GM21367 (cell line): ENCODE data around the gene MEGF6.

ENCODE experiments used
- ATAC-seq: cut with Tn5 transposase; IDR thresholded peaks from one replicate; pipeline ENCODE4 v1.9.1; 2021; ENCODE audit not compliant: unreplicated experiment

Gene MEGF6

DNA sequence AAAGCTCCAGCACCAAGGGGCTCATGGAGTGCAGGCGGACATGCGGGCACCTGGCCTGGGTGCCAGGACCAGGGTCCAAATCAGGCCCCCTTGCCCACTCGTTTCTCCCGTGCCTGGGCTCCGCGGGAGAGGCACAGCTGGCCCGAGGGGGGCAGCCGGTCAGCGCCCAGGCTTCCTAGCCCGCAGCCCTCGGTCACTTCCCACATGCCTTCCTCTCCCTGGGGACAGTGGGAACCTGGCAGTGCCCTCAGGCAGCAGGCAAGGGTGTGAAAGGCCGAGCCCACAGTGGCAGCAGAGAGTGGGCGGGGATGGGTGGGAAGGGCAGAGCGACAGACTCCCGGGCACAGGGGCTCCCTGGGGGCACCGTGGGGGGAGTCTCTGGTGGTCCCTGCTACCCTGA, 69.8 kb downstream of the MEGF6 start:
- no peak for ATAC-seq

DNA sequence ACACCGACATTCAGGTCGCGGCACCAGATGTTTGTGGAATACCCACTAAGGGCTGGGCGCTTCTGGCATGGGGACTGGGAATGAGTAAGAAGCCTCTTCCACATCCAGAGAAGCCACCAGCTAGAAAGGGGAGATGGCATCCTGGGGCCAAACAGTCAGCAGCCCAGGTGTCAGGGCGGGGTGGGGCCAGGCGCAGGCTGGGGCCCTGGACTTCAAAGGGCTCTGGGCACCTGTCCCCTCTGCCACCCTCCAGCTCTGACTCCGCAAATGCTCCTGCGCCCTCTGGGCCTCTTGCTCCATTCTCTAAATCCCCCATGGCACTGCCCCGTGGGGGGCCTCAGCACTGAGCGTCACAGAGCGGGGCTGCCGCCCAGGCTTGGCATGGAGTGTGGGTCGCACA, 70.4 kb downstream of the MEGF6 start:
- no peak for ATAC-seq

DNA sequence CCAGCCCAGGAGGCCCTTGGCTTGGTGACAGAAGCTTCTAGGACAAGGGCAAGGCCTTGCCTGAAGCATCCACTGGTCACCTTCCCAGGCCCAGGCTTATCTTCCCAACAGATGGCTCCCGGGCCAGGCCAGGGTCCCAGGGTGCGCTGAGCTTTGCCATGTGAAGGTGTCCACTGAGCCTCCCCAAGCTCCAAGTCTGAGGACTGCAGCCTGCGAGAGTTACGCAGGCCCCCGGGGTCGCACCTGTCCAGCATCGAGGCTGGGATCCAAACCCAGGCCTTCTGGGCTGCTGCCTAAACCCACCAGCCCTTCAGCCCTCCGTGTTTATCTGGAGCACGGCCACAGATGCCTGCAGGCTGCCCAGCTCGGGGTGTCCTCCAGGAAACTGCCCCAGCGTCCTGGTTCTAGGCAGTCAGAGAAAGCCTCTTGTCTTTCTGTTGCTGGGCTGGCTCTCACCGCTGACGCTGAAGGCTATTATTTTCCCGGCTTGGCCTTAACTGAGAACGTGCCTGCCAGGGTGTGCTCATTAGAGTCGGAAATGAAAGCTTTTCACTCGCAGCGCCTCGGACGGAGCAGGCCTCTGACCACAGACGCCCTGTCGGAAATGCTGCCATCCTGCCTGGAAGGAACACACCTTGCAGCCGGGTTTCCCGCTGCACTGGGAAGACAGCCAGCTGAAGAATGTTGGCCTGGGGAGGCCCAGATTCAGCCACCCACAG, 71.4 kb downstream of the MEGF6 start:
- no peak for ATAC-seq

DNA sequence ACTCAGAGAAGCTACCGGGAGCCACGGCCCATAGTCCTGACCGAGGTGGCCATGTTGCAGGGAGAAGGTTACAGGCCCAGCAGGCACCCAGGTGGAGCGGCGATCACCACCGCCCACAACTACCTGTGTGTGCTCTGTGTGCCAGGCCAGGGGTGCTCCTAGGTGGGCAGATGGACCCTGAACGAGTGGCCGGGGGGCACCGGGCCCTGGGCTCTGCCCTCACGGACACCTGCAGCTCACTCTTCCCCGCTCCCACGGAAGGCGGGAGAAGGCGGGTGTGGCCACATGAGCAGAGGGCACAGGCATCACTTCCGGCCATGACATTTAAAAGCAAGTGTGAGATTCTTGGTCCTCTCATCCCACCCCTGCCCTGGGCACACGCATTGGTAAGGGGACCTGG, 73.9 kb downstream of the MEGF6 start:
- no peak for ATAC-seq

GRCh38 chr1:3536420-3537195, 74.7 kb downstream of the MEGF6 start:
- ATAC-seq = no peak

GRCh38 chr1:3535732-3536131, 75.6 kb downstream of the MEGF6 start:
- no peak for ATAC-seq

DNA sequence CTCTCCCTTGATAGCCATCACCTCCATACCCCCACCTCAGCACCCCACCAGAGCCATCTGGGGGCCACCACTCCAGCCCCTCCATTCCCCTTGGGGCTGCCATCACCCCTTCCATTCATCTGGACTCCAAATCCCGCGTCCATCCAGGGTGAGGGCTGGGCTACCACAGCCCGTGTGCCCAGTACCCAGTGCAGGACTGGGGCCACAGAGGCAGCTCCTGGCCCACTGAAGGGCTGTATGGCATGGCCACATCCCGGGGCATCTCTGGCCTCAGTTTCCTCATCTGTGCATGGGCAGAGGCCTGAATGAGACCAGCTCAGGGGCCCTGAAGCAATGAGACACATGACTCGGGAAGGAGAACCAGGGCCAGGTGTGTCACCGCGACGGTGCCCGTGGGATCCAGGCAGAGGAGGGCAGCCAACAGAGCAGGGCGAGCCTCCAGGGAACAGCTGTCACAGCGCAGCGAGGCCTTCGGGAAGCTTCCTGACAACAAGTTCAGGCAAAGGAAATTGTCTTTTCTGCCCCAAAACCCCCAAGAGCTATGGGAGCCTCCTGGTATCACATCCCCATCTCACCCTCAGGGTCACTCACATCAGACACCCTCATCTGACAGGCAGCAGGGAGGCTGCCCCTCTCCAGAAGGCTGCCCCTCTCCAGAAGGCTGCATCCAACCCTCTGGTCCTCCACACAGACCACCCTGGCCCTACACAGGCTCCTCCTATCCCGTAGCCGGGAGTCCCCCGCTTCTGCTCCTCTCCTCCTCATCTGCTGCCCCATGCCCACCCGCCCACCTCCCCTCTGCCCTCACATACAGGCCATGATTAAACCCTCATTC, 76.3 kb downstream of the MEGF6 start:
- no peak for ATAC-seq

GRCh38 chr1:3533067-3534048, 78.0 kb downstream of the MEGF6 start:
- ATAC-seq = no peak

GRCh38 chr1:3531928-3532327, 79.4 kb downstream of the MEGF6 start:
- ATAC-seq = no peak

GRCh38 chr1:3530926-3531818, 80.1 kb downstream of the MEGF6 start:
- no peak for ATAC-seq

DNA sequence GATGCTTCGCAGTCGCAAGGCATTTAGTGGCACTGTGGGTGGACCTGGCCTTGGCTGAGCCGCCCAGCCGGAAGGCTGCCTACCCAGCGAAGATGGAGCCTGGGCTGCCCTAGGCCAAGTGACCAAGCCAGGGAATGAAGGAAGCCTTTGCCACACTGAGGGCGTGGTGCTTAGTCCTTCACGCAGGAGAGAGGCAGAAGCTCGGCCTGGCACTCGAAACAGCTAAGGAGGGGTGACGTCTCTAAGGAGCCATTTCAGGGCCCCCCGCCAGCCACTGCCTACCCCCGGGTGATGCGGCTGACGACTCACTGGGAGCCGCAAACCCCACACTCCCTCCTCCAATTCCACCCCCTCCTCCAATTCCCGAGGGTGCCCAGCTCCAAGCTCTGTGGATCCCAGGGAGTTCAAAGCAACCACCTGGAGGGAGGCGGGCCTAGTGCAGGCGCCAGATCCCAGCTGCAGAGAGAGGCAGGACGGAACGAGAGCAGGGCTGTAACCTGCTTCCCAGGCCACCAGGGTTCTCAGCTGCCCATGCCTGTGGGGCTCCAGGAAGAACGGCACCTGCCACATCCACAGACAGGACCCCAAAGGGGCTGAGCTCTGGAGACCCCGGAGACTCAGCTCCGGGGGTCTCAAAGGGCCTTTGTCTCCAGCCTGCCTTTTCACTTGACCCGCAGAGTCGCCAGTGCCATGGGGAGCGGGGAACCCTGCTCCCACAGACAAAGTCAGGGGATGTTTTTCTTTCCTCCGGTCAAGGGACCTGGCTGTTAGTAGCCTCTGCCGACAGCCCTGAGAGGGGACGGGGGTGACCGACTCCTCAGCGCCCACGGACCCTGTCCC, 81.0 kb downstream of the MEGF6 start:
- ATAC-seq = no peak

DNA sequence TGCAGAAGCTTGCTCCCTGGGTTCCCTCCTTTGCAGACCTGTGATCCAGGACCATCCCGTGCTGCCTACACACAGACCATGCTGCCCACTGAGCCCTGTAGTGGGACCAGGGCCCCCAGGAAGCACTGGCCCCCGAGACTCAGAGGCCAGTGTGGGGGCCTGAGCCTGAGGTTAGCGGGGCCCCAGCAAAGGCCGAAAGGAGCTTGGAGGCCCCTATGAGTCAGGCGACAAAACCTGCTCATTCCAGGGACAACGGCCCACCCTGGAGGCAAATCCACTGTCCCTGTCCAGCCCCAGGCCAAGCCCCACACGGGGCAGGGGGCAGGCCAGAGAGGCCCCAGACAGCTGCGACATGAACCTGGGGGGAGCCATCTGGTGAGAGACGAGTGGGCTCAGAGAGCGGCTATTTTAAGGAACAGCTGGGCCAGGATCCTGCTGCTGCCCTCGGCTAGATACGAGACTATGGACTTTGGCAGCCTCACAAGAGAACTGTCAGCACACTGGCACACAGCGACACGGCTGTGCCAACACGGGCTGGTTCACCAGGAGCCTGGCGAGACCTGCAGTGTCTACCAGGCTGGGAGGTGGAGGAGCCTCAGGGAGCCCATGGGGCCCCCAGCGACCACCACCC, 82.1 kb downstream of the MEGF6 start:
- ATAC-seq = no peak

DNA sequence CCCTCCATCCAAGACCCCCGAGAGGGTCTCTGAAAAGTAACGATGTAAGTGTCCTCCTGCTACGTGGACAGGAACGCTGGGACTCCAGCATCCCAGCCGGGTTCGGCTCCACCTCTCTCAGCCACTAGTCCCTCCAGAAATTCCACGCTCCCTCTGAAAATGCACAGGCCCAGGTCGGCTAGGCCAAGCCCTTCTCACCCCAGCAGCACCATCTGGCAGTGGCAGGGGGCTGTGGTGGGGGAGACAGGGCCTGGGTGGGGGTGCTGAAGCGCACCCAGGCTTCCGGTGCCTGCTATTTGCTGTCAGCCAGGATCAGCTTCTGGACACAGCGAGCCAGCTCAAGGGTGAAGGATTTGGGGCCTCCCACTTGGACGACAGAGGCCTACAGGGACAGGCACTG, 83.5 kb downstream of the MEGF6 start:
- no peak for ATAC-seq

DNA sequence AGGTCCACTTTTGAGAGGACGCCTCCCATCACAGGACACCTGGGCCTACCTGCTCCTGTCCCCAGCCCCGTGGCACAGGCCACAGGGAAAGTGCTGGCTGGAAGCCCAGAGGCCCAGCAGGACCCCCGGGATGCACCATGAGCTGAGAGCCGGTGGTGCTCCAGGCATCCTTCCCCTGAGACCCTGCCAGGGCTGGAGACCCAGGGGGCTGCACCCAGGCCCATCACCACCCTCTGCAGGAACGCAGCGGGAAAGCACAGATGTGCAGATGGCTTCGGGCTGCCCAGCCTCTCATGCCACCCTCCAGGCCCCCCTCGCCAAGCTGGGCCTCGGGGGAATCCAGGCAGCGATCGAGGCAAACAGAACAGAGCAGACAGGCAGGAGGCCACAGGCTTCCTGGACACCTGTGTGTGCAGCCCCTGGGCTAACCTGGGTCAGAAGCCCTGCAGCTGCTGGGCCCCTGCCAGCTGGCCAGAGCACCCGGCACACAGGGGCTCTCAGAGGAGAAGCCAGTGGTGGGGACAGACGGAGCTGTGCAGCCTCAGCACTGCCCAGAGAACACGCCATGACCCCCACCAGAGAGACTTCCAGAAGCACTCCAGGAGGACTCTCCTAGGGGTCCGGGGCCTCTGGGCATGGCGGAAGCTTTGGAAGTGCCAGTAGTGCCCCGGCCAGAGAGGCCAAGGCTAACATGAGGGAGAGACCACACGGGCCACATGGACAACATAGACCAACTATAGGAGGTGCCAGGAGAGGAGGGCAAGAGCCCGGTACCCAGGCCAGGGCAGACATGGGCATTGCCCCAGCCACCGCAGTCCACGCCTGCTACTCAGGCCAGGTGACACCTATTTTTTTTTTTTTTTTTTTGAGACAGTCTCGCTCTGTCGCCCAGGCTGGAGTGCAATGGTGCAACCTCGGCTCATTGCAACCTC, 85.5 kb downstream of the MEGF6 start:
- ATAC-seq = no peak

DNA sequence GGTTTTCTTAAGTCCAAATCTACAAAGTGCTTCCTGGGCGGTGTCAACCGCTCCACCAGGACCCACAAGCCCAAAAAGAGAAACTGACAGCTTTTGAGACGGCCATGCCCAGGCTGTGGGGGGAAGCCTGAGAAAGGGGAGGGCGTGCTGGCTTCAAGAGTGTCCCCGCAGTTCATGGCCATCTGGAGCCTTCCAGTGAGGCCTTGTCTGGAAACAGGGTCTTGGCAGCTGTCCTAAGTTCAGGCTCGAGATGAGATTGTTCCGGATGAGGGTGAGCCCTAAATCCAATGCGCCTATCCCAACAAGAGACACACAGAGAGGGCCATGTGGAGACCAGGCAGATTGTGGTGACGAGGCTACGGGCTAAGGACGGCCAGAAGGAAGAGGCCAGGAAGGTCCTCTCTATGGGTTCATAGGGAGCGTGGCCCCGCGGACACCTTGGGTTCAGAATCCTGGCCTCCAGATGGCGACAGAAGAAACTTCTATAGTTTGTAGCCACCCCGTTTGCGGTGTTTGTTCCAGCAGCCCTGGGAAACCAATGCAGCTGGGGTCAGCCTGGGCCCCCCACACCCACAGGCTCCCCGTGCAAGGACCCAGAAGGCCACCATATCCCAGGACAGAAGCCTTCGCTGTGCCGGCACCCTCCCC, 86.6 kb downstream of the MEGF6 start:
- ATAC-seq = no peak

DNA sequence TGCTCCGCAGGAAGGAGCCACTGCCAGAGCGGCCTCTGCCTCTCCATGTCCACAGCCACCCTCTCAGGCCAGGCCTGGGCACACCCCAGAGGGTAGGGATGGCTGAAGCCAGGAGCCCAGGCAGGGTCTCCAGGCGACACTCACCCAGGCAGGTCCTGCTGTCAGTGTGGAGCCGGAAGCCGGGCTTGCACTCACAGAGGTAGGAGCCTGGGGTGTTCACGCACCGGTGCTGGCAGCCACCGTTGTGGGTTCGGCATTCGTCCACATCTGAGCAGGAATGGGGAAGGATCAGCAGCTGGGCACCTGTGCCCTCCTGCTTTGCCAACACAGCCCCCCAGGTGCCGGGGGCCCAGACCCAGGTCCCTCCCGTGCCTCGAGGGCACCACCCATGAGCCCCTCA, 87.3 kb downstream of the MEGF6 start:
- ATAC-seq = no peak
